Stimulated activated CD8-positive, alpha-beta memory T cell treated with anti-CD3 and anti-CD28 coated beads, Interleukin-12 subunit alpha, Interleukin-12 subunit beta, amount 100 ng/mL, for 4 hours (primary cell): ENCODE measurements around the gene NAA10.

Source experiments
- DNase-seq: peaks from one replicate; pipeline ENCODE4 v3.0.0-alpha.2; 2020; ENCODE audit warnings: low read depth

NAA10 gene

DNA sequence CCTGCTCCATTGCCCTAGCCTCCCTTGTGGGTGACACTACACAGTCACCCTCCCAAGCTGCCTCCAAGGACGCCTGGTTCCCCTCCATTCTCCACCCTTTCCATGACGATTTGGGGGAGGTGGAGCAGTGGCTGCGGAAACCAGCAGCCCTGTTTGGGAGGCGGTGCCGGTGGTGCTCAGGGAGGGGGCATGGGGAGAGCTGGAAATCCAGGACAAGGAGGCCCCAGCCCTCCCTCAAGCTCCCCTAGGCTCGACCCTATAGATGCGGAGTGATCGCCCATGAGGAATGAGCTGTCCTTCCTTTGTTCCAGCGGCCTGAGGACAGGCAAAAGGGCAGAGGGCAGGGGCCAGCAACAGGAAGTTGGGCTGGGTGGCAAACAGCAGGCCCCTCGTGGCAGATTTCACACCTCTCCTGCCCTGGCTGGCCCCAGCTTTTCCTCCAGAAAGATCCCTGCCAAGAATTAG lies 13.2 kb upstream of the NAA10 start:
- DNase-seq, result no peak

DNA sequence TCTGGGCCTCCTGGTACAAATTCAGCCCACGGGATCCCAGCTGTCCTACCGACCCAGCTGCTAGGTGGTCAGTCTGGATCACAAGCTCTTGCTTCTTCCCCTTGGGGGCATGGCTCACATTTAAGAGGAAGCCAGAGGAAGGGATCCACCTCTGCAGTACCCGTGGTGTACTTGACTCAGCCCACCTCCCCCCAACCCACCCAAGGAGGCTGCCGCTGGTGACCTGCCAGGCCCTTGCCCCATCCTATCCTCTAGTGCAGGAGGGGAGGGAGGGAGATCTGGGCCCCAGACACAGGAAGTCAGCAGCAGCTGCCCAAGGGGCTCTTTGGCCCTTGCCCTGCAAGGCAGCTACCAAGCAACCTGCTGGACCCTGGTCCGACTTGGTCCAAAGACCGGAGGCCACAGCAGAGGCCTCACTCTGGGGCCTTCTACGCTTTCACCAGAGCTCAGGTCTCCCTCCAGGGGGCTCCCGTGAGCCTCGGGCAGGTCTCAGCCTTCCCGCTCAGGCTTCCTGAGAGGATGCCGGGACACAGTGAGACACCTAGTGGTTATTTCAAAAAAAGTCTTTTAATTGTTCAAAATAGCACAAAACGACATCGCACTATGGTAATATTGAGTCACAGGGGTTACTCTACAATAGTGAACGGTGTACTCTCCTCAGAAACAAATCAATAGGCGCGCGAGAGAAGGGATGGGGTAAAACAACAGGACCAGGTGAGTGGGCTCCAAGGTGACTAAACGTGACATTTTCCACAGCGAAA lies 12.4 kb upstream of the NAA10 start:
- peak; percentile 53 for DNase-seq

DNA sequence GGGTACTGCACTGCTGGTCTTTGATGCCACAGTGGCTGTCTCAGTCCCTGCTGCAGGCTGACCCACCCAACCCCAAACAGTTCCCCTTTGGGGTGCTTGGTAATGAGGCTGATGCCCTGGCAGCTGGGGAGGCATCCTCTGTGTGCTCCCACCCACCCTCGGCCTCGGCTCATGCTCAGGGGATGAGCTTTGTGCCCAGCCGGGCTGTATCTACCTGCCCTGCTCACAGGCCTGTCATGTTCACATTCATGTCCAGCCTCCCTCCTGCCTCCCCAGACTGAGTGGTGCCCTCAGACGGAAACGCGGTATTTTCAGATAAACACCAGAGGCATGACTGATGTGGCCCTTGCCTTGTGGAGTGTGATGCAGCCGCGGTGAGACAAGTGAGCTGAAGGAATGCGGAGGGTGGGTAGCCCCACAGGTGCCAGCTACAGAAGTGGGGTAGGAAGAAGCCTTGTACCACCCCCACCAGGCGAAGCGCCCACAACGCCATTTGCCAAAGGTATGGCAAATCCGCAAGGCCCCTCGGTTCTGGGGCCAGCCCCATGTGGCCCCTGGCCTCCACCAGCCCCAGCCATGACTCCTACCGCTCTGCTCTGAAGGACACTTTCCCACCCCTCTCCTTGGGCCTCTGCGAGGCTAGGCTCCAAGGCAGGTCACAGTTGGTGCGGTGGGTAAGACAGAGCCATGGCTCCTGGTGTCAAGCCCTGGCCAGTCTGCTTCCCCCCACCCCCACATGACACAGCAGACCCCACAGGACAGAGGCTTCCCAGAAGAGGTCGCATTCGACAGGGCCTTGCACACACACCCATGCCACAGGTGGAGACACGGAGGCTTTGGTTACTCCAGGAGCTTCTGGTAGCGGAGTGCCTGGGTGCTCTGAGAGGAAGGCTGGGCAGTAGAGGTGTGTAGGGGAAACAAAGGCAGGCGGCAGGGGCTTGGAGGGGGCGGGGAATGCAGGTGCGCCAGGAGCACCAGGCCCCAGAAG lies 11.4 kb upstream of the NAA10 start:
- DNase-seq, result no peak

DNA sequence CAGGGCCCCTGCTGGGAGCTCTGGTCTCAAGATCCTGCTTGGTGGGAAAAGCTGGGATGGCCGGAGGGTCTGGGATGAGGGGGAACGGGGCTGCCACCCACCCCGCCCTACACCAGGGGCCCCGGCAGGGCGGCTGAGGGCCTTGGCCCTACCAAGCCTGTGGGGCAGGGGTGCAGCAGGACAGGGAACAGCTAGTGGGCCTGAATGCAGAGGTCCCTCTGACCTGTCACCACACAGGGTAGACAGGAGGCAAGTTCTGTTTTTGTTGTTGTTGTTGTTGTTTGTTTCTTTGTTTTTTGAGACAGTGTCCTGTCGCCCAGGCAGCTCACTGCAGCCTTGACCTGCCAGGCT lies 9.9 kb upstream of the NAA10 start:
- DNase-seq, result no peak

DNA sequence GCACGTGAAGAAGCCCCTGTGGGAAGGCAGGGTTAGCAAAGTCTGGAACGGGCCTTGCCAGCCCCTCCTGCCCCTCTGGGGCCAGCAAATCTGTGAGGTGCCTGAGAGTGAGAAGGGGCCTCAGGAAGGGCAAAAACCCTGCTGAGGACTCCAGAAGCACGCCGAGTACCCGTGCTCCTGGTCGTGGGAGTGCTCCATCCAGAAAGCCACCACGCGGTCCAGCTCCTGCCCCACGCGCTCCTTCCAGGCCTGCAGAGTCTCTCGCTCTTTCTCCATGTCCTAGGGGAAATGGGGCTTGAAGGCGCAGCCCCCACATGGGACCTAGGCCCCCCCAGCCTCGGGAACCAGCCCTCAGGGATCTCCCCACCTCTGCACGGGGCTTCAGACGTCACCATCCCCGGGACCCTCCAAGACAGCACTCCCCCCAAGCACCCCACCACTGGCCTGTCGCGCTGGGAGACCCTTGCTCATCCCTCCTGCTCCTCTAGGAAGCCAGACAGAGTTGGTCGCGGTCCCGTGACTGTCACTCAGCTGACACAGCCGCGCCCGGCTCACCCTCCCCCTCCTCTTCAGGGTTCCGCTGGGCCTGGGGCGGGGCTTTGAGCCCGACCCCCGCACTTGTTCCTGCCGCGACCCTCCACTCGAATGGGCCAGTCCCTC lies 9.4 kb upstream of the NAA10 start, which contains the start of gene RENBP:
Gene RENBP (minus strand): TSS at position 504 of the 660 bp plus-strand sequence. CDS start 33 bp downstream, at position 471.
- no peak for DNase-seq

DNA sequence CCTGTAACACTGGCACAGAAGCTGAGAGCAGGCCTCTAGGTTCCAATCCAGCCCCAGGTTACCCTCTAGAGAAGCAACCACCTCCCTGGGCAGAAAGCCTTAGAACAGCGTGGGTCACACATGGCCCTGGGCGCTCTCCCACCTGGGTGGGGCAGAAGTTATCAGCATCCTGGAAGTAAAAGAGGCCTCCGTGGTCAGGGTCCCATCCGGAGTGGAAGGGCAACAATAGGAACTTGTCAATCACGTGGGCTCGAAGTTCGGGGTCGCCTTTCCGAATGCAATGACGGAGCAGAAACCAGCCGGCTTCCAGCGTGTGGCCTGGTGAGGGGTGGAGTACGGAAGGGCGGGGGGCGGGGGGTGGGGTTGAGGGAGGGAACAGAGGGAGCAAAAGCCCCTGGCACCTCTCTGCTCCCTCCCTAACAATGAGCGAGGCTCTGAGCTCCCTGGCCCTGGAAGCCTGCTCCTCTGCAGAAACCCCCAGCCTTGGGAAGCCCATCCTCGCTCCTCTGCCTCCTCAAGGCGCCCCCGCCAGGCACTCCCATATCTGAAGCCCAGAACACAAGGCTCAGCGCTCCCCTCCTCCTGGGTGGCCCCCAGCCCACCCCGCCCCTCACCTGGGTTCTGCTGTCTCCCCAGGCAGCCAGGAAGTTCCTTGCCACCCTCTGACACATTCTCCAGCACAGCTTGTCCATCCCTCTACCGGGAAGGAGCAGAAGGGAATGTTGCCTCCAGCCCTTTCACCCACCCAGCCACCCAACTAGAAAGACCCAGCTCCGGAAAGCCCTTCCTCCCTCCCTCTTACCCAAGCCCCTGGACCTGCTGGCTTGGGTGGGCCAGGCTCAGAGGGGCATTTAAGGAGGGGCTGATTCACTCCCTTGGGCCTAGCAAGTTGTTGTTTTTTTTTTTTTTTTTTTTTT lies 6.8 kb upstream of the NAA10 start:
- no peak for DNase-seq

DNA sequence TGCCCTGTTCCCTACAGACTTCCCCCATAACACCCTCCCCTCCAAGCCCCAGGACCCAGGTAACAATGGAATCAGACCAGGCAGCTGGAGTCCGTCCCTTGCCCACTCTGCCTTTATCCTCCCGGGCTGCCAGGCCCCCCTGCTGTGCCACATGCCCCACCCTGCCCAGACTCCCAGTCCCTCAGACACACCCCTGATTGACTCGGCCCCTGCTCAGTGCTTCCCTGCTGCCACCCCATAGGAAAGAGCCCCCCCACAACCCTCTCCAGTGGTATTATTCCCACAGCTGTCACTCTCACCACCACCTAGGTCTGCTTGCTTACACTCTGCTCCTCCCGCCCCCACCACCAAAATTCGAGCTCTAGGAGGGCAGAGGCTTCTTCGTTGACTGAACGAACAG lies 4.7 kb upstream of the NAA10 start:
- no peak for DNase-seq

DNA sequence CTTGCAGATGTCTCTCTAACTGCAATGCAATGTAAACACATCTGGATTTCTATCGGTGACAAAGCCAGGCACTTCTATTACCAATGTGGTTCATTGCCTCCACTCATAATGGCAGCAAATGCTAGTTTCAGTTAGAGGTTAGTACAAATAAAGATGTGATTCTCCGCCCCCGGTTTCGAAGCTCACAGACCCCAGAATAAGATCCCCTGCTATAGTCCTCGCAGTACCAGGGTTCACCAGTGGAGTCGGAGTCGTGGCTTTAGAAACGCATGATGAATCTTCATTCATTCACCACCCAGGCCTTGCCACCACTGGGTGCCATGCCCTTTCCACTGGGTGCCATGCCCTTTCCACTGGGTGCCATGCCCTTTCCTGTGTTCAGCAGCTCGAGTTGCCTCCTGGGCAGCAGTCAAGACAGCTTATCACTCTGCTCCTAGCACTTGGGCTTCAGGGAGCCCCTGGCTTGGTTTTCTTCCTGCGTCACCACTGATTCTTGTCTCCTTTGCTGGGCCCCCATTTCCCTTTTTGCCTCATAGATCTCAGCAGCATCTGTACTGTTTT lies 3.5 kb upstream of the NAA10 start:
- DNase-seq, result no peak

DNA sequence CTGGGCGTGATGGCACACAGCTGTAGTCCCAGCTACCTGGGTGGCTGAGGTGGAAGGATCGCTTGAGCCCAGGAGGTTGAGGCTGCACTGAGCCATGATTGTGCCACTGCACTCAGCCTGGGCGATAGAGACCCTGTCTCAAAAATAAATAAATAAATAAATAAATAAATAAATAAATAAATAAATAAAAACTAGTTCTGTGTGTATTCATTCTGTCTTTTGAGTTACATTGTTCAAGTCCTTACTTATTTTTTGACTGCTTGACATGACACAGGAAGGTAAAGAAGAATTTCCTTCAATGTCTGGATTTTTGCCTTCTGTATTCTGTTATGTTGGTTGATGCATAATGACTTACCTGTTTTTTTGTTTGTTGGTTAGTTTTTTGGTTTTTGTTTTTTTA lies 2.2 kb upstream of the NAA10 start:
- no peak for DNase-seq

DNA sequence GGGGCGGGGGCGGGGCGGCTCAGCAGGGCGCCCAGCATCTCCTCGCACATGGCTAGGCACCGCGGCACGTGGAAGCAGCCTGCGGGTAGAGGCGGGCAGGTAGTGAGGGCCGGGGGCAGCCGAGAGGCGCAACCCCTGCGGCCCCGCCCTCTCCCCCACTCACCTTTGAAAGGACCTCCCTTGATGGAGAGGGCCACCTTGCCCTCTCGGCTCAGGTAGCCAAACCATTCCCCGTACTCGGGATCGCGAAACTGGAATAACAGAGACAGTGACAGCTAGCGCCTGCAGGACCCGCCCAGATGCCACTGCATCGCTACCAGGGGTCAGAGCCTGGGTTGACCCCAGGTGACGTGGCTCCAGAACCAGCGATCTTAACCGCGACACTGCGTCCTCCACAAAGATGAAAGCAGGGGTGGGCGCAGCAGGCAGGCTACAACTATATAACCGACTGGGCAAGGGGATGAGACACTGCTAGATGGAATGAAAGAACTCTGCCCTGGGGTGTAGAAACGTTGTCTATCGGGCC lies 552 bp upstream of the NAA10 start:
- DNase-seq, result no peak

DNA sequence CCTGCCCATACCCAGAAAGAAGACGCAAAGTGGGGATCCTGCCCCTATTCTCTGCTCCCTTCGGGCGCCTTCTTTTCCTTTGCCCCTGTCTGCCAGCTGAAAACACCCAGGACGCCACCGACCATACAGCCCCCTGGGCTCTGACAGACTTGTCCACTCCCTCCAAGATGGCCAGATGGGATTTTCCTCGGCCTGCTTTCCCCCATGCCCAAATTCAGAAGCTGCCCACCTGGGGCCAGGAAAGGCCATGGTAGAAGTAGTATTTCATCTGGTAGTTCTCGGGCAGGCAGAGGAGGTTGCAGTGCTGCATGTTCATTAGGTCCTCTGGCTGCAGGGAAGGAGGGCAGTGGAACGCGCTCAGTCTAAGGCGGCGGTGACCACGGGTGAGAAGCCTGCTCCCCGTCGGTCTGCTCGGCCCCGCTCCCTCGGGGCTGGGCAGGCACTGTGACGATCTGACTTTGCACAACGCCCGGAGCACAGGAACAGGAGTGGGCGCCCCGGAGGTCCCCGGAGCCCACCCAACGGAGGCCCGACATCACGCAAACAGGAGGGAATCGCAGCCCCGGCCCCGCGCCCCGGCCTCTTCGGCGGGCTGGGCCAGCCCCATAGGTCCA lies 582 bp downstream of the NAA10 start:
- DNase-seq, result no peak

DNA sequence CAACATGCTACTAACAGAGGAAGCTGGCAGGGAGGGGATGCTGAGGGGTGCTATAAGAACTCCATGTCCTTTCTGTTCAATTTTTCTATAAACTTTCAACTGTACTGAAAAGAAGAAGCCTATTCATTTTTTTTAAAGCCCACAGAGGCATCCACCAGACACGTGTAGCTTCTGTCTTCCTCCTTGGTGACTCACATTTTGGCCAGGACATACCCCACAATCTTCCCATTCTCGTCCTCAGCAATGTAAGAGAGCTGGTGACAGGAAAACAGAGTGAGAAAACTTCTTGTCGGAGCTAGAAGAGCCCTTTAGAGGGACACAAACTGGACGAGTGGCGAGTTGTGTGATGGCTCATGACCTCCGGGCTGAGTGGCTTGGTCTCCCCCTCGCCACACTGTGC lies 1.1 kb downstream of the NAA10 start:
- no peak for DNase-seq

DNA sequence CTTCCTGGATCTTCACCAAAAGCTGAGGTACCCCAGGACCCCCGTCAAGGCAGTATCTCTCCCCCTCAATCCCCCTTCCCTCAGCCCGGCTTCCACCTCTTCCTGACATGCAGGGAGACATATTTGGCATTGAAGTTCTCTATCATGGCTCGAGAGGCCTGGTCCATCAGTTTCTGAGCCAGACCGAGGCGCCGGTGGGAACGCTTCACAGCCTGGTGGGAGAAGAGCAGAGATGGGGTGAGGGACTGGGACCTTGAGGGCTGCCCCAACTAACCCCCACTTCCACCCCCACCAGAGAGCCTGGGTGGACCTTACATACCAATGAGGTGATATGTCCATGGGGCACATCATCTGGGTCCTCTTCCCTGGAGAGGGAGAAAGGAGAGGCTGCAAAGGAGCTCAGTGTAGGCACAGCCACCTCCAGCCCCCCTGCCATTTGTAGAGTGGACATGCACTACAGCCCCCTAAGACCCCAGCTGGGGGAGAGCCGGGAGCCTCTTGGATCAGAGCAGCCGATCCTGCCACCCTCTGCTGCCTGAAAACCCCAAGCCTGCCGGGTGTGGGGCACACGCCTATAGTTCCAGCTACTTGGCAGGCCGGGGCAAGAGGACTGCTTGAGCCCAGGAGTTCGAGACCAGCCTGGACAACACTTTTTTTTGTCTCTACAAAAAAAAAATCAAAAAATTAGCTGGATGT lies 2.5 kb downstream of the NAA10 start:
- no peak for DNase-seq

DNA sequence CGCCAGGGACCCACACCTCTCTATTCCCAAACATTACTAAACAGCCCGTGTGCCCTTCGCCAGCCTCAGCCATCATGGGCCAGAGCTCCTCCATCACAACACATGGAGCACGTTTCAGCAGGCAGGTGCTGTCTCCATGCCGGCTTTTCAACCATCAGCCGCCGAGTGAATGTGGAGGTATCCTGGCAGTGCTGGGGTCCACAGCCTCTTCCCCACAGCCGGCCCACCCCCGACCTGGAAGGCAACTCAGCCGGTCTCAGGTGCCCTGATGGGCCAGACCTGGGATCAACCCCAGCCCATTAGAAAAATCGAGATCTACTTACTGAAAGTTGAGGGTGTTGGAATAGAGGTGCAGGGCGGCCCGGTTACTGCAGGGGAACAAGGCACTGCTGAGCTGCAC lies 3.1 kb downstream of the NAA10 start:
- no peak for DNase-seq

DNA sequence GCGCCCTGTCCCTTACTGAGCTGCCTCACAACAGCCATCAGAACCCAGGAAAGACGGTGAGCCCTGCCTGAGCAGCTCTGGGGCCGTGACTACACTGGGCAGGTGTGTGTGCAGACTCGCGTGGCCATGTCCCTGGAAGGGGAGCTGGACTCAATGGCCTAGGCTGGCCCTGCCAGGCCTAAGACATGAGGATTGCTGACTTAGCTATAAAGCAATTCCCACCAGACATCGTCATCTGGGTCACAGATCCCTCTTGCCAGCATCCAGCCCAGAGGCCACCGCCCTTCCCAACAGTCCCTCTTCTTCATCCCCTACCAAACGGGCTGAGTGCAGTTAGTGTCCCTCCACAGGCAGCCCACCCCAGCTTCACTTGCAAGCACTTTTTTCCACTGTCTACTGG lies 3.7 kb downstream of the NAA10 start:
- DNase-seq, result no peak

DNA sequence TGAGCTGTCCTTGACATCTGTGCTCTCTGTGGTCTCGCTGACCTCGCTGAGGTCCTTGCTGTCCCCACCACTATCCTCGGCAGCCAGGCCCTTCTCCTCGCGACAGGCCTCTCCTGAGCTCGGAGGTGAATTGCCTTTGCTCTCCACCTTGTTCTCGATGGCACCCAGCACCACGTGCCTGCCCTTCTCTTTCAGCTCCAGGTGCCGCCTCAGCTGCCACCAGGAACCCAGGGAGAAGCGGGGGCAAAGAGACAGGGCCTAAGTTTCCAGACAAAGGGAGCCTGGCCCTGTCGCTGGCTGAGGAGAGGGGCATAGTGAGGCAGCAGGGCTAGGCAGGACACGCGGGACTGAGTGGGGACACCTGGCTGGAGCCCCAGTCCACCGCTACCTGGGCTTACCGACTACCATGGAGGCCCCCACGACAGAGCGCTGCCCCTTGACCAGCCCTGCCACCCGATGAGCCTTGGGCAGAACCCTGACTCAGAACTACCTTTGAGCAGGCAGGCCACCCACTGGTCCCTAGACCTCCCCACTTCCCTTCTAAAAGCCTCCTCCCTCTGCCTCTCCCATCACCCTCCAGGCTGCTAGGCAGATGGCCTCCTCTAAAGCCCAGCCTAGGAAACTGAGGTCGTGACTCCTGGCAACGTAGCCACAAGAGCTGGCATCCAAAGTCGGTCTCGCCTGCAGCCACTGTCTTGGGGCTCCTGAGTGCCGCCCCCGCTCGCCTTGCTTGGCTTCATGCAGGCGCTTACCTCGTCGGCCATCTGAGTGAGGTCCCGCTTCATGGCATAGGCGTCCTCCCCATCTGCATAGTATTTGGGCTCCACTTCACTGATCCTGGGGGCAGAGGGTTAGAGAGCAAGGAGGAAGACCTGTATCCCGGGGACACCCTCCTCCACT lies 4.6 kb downstream of the NAA10 start:
- no peak for DNase-seq

DNA sequence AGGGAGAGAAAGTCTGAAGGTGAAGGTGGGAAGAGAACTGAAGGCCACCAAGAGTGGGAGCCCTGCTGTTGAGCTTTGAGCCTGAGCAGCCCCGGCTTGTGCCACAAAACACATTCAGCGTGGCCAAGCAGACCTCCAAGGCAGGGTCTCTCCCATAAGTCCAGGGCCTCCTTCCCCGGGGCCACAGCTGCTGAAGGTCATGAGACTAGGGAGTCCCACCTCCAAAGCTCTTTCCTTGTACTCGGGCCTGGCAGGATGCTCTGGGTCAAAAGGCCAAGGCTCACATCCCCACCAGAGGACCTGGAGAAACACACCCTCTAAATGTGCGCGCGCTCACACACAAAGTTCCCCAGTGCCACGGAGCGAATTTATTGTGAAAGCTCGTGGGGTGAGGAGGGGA lies 5.3 kb downstream of the NAA10 start:
- no peak for DNase-seq

DNA sequence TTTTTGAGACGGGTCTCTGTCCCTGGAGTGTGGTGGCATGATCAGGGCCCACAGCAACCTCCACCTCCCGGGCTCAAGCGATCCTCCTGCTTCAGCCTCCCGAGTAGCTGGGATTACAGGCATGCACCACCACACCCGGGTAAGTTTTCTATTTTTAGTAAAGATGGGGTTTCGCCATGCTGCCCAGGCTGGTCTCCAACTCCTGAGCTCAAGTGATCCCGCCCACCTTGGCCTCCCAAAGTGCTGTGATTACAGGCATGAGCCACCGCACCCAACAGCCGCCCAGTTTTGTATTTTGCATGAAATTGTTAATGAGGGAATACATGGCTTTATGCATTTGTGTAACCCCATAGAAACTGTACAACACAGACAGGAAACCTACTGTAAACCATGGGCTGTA lies 6.0 kb downstream of the NAA10 start:
- DNase-seq, result no peak
